CD4-positive, alpha-beta T cell treated with Interleukin-4 for 1 hour (primary cell): Measurements from ENCODE around the gene EFCAB12.
"Not testable (repeated sequence)": the region's sequence is repeated elsewhere in the genome, so short reads cannot be mapped to it uniquely, and the experiment has no call there.

Source experiments
- DNase-seq, 2 donors: peaks; one replicate each; pipeline ENCODE4 v3.0.0-alpha.2; 2020 to 2022

The EFCAB12 gene

DNA sequence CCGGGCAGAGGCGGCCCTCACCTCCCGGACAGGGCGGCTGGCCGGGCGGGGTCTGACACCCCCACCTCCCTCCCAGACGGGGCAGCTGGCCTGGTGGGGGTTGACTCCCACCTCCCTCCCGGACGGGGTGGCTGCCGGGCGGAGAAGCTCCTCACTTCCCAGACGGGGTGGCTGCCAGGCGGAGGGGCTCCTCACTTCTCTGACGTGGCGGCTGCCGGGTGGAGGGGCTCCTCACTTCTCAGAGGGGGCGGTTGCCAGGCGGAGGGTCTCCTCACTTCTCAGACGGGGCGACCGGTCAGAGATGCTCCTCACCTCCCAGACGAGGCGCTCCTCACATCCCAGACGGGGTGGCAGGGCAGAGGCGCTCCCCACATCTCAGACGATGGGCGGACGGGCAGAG lies 65.1 kb downstream of the EFCAB12 start:
- DNase-seq, result not testable (repeated sequence)

DNA sequence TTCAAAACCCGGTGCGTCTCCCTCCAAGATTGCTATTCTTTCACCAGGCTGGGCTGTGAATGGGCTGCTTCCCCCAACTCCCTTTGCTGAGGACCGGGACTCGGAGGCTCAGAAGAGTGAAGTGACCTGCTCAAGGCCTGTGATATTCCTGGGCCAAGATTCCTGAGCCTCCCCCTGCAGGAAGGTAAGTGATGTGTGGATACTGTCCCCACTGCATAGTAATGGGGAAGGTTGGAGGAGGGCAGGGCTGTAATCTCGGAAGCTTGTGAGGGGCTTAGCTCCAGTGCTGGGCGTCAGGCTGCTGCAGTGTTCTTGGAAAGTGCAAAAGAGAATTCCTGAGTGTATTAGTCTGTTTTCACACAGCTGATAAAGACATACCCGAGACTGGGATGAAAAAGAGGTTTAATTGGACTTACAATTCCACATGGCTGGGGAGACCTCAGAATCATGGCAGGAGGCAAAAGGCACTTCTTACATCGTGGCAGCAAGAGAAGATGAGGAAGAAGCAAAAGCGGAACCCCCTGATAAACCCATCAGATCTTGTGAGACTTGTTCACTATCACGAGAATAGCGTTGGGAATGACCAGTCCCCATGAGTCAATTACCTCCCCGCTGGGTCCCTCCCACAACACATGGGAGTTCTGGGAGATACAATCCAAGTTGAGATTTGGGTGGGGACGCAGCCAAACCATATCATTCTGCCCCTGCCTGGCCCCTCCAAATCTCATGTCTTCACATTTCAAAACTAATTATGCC lies 67.6 kb downstream of the EFCAB12 start:
- no peak for DNase-seq

- DNase-seq, result no peak
Observed at GRCh38 chr3:129360171-129360611, 68.2 kb downstream of the EFCAB12 start.

- no peak for DNase-seq
Observed at GRCh38 chr3:129358772-129359371, 69.6 kb downstream of the EFCAB12 start.

DNA sequence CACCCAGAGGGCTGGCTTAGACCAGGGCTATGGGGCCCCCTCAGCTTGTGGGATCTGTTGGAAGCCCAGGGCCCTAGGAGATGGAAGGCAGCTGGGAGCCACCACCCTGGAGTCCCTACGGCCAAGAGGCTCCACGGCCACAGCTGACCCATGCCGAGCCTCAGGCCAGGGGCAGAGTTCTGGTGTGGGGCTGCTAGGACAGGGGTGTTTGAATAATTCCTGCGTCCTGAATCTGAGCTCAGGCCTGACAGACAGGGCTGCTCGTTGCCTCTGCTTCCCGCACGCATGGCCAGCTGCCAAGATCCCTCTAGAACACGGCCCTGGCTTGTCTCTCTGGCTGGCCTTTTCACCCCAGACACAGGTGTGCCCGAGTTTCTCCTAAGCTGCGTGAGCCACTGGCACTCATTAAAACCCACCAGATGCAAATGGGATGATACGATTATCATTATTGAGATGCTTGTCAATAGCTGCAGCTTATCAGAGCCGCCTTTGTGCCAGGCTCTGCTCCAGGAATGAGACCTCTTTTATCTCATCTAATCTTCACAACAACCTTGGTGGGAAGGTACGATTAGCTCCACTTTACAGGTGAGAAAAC lies 70.2 kb downstream of the EFCAB12 start:
- DNase-seq, result no peak

GRCh38 chr3:129357616-129358015 lies 70.8 kb downstream of the EFCAB12 start:
- DNase-seq, result no peak

DNA sequence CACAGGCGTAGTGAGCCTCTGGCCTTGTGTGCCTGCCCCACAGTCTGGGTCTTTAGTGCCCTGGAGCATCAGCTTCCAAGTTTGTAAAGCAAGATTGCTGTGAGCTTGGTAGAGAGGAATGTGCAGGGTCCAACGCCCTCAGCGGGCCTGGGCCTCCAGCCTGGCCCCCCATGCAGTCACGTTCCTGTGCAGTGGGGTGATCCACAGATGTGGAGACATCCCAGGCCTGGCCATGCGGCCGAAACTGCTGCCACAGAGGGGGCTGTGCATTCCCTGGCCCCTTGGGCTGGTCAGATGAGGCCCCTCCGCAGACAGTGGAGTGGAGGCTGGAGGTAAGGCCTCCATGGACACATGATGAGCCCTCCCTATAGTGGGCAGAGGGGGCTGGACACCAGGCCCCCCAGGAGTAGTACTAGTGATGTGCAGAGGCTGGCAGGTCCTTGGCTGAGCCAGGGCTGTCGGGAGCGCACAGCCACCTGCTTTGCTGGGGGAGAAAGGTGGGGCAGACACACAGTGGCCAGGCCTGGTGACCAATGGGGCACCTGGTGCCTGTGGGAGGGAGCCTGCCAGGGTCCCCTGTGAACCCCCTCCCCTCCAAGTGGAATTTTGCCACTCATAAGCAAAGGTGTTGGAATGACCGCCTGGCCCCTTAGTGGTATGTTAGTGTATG lies 71.5 kb downstream of the EFCAB12 start:
- no peak for DNase-seq

DNA sequence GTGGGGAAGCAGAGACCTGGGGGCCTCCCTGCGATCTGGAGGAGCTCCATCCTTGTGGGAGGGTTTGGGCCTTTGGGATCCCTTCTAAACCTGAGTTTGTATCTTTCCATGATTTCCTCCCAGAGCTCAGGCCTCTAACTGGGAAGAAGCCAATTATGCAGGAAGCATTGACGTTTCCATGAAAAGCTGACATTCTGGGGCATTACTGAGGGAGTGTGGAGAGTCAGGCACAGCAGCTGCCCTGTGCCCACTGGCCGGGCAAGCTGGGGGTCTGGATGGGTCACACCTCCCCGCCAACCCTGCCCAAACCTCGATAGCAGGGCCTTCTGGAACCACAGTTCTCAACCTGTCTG lies 74.9 kb downstream of the EFCAB12 start:
- DNase-seq, result no peak

DNA sequence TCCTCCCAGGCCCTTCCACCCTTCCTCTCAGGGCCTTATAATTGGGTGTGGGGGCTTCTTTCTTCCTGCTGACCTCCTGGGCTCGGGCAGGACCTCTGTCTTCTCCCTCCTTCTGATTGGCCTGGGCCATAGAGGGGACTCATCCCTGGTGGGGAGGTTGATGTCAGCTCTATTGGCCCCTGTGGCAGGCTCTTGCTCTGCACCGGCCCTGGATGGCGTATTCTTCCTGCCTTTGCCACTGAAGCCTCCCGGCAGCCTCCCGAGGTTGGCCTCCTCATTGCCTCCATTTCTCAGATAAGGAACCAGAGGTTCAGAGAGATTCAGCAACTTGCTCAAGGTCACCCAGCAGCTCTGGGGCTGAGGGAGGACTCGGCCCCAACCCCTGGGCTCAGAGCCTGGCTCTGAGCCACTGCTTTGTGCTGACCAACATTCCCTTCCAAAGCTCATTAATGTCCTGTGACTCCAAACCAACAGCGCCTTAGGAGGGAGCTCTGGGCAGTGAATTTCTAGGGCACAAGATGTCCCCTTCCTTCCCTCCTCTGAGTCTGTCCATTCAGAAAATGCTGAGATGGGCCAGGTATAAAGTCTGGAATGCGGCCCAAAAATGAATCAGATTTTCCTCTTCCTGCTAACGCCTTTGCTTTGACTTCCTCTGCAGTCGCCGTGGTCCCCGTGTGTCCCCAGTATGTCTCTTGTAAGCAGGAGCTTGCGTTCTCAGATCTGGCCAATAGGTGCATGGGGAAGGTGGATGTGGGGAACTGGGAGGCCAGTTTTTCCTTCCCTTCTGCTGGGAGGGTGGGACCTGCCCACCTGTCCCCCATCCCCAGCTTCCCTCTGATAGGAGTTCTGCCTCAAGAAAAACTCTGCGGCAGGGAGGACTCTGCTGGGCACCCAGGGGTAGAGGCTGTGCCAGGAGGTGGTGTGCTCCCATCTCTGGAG lies 75.5 kb downstream of the EFCAB12 start:
- DNase-seq, result no peak

DNA sequence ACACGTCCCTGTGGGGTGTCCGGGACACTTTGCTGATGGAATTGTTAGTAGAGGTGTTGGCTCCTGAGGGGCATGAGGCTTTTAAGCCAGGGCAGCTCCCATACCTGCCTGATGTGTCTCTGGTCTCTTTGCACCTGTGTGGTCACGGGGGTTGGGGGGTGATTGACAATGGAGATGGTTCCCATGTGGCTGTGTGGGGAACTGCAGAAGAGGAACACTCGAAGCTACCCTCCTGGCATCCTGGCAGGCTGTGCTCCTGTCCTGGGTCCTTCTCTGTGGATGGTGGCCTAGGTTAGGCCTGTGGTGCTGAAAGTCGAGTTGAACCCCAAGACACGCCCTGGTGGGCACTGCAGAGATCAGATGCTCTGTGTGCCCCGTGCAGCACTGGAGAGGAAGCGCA lies 76.4 kb downstream of the EFCAB12 start:
- no peak for DNase-seq
